Measurements from ENCODE around the gene ACOX1.

The ACOX1 gene

DNA sequence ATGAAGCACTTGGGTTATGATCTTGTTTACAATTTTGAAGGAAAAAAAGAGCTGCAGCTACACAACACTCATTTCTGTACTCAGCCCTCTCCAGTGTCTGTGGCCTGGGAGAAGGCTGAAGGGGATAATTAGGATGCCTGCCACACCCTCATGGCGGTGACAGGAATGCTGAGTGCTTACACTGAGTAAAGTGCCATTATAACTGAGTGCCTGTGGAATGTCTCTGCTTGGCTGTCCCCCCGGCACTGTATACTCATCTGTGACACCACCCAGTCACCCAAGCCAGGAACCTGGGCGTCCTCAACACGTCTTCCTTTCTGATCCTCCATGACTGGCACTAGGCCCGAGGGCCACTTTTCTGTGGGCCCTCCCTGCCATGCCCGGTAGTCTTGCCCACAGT, 70.8 kb downstream of the ACOX1 start:
- DNase-seq (ENCODE audit: low read depth), result no peak

- no peak for DNase-seq (ENCODE audit: low read depth)
Measured at GRCh38 chr17:75906143-75906884, 72.7 kb downstream of the ACOX1 start.

DNA sequence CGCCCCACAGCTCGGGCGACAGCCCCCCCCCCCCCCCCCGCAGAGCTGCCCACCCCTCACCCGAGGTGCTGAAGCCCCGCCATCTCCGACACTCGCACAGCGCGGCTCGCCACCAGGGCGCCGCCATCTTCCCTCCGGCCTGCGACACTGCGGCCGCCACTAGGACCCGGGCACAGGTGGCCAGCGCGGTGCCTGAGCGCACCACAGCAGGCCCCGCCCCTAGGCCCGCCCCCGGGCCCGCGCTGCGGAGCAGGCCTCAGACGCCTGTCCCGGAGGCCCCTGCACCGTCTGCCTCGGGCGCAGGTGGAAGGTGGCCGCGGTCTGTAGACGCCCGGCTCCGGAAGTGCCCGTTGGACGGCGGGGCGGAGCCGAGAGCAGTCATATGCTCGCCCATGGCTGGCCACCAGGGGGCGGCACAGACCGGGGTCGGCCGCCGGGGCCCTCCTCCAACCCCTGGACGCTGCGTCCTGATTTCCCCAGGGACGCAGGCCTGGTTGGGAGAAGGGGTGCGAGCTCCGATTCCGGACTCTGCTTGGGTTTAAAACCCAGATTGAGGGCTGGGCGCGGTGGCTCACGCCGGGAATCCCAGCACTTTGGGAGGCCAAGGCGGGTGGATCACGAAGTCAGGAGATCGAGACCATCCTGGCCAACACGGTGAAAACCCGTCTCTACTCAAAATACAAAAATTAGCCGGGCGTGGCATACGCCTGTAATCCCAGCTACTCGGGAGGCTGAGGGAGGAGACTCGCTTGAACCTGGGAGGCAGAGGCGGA, 74.0 kb downstream of the ACOX1 start, which contains the start of gene MRPL38:
MRPL38 (minus strand) TSS at position 136 of the 773 bp plus-strand sequence; CDS start at position 127, 9 bp downstream.
- DNase-seq (ENCODE audit: low read depth), result peak; percentile 90

DNA sequence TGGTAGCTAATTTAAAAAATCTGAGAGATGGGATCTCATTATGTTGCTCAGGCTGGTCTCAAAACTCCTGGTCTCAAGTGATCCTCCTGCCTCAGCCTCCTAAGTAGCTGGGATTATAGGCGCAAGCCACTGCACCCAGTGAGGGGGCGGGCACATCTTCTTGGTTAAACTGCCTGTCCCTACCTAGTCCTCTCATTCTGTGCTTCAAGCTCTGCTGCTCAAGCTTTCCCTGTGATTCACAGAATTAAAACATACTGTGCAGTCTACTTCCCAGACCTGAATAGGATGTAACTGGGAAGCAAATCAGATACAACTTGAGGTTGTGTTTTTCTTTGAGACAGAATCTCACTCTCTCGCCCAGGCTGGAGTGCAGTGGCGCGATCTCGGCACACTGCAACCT, 76.6 kb downstream of the ACOX1 start:
- no peak for DNase-seq (ENCODE audit: low read depth)

DNA sequence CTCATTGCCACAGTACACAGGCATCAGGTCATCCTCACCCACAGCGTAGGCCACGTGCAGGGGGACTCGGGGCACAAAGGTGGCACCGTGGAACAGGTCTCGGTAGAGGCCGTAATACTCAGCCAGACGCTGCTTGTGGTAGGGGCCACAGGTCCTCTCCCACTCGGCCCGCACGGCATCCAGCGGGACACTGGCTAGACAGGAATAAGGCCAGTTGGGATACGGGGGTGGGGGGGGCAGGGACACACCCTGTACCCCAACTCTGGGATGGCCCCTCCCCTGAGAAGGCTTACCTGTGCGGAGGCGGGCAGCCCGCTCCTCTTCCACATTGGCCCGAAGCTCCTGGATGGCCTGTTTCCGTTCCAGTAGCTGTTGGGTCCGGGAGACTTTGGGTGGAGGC, 77.2 kb downstream of the ACOX1 start:
- DNase-seq (ENCODE audit: low read depth), result no peak

DNA sequence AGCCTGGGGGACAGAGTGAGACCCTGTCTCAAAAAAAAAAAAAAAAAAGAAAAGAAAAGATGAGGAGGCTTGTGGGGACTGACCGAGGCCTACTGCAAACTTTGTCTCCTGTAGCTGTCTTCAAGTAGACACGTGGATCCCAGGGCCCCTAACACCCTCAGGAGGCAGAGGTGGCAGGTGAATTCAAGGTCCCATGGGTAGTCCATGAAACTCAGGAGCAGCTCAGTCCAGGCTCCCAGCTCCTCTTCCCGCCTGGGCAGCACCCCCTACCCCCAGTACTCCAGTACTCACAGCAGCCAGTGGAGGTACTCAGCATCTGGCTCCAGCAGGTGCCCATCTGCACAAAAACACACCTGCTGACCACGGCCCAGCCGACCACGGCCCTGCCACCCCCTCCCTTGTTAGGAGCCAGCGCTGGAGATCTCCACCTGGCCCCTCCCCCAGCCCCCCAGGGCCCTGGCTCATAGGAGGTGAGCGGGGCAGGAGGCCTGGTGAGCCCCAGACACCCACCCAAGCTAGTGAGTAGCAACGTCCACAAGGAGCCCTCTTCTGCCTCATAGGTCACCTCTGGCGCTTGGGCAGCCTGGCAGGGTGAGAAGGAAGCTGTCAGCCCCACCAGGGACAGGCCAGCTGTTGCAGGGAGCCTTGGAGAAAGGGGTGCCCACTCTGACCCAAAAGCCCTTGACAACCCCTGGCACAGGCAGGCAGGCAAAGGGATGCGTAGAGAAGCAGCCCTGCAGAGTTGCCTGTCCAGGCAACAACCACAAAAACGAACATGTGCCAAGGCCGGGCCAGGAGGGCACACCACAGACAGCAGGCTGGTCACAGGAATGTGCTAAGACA, 78.1 kb downstream of the ACOX1 start:
- no peak for DNase-seq (ENCODE audit: low read depth)

DNA sequence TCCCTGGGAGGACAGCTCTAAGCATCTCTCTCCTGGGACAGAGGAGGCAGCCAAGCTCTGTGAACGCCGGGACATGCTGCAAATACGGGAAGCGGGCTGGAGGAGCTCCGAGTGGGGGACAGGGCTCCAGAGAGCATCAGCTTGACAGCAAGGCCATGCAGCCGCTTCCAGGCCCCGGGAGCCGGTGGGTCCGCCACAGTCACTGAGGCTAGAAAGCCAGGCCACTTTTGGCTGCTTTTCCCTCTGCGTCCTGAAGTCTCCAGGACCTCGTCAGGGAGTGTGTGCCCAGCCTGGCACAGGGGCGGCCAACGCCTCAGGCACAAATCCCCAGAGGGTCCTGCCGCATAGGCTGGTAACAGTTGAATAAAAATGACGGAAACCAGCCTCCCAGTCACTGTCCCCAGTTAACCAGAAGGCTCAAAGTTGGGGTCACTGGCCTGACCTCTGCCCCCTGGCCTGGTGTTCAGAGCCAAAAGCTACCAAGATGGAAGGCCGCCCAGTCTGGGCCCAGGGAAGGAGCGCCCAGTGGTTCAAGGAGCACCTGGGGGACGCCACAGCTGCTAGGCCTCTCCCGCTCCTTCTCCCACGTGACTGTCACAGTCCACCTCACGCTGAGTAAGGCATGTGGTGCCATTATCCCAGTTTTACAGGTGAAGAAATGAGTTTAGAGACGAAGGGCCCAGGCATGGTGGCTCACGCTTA, 79.0 kb downstream of the ACOX1 start:
- no peak for DNase-seq (ENCODE audit: low read depth)

DNA sequence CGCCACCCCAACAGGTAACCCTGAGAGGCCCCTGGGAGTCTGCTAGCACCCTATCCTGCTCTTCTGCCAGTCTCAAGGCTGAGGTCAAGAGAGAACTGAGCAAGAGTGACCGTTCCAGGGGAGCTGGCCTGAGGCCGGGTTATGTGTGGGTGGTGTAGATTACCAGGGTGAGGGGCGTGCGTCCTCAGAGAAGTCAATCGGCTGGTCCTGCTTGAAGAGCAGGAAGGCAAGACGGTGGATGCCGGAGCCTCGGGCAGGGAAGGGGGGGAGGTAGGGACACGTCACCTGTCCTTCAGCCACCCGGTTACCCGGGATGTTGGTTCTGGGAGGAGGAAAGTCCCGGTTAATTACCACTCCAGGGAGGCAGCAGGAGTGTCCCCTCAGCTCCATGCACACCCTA, 79.6 kb downstream of the ACOX1 start:
- DNase-seq (ENCODE audit: low read depth), result no peak

DNA sequence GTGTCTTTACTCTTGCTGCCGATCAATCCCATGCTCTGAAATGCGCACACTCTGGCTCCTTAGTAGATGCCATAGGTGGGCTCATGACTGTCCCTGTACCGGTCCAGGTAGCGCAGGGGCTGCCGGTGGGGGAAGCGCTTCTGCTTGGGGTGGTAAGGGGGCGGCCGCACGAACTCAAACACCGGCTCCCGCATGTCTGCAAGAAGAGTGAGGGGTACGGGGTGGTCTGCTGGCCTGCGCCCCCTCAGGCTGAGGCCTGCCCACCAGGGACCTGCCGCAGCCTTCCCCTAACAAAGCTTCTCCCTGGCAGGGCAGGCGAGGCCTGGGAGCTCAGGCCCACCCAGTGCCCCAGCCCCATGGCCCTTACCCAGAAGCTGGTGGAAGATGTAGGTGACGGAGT, 80.2 kb downstream of the ACOX1 start:
- DNase-seq (ENCODE audit: low read depth), result no peak

GRCh38 chr17:75898065-75898464, 80.9 kb downstream of the ACOX1 start:
- DNase-seq (ENCODE audit: low read depth), result no peak

- DNase-seq (ENCODE audit: low read depth), result no peak
Measured at GRCh38 chr17:75897160-75898019, 81.6 kb downstream of the ACOX1 start.

DNA sequence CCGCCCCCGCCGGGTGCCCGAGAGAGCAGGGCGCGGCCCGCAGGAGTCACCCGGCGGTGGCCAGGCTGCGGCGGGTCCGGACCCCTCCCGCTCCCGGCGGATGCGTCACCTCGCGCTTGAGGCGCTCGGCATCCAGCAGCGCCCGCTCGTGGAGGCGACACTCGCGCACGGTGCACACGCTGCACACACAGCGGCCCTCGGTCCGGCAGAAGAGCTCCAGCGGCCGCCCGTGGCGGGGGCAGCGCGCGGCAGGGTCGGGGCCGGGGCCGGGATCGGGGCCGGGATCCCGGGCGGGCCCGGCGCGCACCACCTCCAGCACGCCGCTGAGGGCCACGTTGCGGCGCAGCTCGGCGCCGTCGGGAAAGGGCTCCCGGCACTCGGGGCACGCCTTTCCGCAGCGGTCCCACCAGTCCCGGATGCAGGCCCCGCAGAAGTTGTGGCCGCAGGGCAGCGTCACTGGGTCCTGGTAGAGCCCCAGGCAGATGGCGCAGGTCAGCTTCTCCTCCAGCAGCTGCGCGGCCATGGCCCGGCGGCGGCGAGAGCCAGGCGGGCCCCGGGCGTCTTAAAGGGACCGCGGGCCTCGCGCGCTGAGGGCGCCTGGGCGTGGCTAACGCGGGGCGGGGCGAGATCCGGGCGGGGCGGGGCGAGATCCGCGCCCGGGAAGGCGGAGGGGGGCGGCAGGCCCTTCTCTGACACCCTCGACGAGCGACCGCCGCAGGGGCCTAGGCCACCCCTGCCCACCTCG, 82.4 kb downstream of the ACOX1 start, which contains the start of gene TRIM65:
TRIM65 (minus strand) TSS at position 537 of the 745 bp plus-strand sequence; CDS start at position 523, 14 bp downstream.
- peak; percentile 70 for DNase-seq (ENCODE audit: low read depth)

GRCh38 chr17:75895370-75896155, 83.4 kb downstream of the ACOX1 start:
- DNase-seq (ENCODE audit: low read depth), result no peak

DNA sequence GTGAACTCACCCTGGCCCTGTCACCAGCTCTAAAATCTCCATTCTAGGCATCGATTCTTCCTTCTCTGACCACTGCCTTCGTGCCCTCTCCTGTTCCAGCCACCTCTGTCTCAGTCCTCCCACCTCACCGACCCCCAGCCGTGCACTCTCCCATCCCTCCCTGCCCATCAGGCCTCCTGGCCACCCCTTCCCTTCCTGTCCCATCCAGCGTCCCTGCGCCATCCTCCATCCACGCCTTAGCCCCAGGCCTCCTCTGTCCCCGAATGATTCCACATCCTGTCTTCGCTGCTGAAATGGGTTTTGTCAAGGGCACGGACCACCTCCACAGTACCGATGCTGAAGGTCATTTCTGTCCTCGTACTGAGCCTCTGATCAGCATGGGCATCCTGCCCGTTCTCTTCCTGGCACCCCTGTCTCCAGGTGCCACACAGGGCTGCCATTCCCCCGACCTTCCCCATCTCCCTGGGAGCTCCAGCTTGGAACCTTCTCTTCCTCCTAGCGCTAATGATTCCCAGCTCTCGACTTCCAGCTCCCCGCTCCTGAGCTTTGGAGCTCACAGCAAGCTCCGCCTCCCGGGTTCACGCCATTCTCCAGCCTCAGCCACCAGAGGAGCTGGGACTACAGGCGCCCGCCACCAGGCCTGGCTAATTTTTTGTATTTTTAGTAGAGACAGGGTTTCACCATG, 84.8 kb downstream of the ACOX1 start:
- DNase-seq (ENCODE audit: low read depth), result no peak

- no peak for DNase-seq (ENCODE audit: low read depth)
Measured at GRCh38 chr17:75893305-75894048, 85.5 kb downstream of the ACOX1 start.

- no peak for DNase-seq (ENCODE audit: low read depth)
Measured at GRCh38 chr17:75892556-75893224, 86.3 kb downstream of the ACOX1 start.

Measured in stimulated activated CD8-positive, alpha-beta memory T cell treated with anti-CD3 and anti-CD28 coated beads, Interleukin-15, amount 100 ng/mL, for 24 hours (primary cell).